ENCODE results near the gene DLG5.

- TF ChIP-seq CTCF (IDR thresholded peaks at IDR 0.05; ENCODE audit: insufficient read depth, low read length, poor library complexity, severe bottlenecking), result no peak
- TF ChIP-seq EZH2phosphoT487 (conservative IDR thresholded peaks at IDR 0.05; ENCODE audit: low read length), result no peak
These were observed 138.0 kb downstream of the DLG5 start for GRCh38 chr10:77788496-77789010.

All from SU-DHL-6 (cell line).